ENCODE data around the gene RARRES2.

The RARRES2 gene

GRCh38 chr7:150358988-150359621 lies 17.7 kb upstream of the RARRES2 start:
- Histone ChIP-seq H3K27me3 (ENCODE audit: insufficient read depth, poor library complexity, severe bottlenecking) (no peaks in the 10 kb centered on the region), H3K27ac (replicated peaks) (no peak overlapping the region), H3K4me3 (replicated peaks; ENCODE audit: insufficient read depth, low read length) (no peak overlapping the region)
- DNase-seq (ENCODE audit: low read depth in 1 of 2, low spot score in 1 of 2) = no peak
- no peak for TF ChIP-seq SPI1 (IDR thresholded peaks at IDR 0.05; ENCODE audit: borderline replicate concordance, low read depth)
- TF ChIP-seq GABPA (IDR thresholded peaks at IDR 0.05; ENCODE audit: low read depth) = no peak
- no peak for TF ChIP-seq POLR2AphosphoS5 (IDR thresholded peaks at IDR 0.05; ENCODE audit: low read depth)
- TF ChIP-seq REST (IDR thresholded peaks at IDR 0.05; ENCODE audit: insufficient replicate concordance, low read depth) = no peak
- no peak for TF ChIP-seq CTCF (IDR thresholded peaks at IDR 0.05; ENCODE audit: insufficient read depth, low read length)

DNA sequence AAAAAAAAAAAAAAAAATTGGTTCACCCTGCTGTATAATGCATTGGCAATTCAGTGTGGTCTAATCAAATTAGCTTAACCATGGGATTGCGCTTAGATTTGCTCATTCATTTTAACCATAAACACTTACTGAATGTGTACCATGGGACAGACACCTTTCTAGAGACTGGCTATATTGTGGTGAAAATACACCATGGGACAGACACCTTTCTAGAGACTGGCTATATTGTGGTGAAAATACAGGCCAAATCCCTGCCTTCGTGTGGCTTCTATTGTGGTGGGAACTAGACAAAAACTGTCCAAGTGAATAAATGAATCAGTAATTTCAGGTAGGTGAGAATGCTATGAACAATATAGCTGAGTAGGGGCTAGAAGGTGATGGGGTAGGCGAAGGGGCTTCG lies 17.0 kb upstream of the RARRES2 start:
- no peak for DNase-seq (ENCODE audit: low read depth in 1 of 2, low spot score in 1 of 2)

More for the DNA sequence above, 17.0 kb upstream of the RARRES2 start:
- no peaks in the 10 kb centered on the region for H3K27me3 ChIP-seq (ENCODE audit: insufficient read depth, poor library complexity, severe bottlenecking)
- TF ChIP-seq GABPA (IDR thresholded peaks at IDR 0.05; ENCODE audit: low read depth) (no peak), CTCF (IDR thresholded peaks at IDR 0.05; ENCODE audit: insufficient read depth, low read length) (no peak), SPI1 (IDR thresholded peaks at IDR 0.05; ENCODE audit: borderline replicate concordance, low read depth) (no peak), REST (IDR thresholded peaks at IDR 0.05; ENCODE audit: insufficient replicate concordance, low read depth) (no peak), POLR2AphosphoS5 (IDR thresholded peaks at IDR 0.05; ENCODE audit: low read depth) (no peak)
- no peak overlapping the region for H3K4me3 ChIP-seq (replicated peaks; ENCODE audit: insufficient read depth, low read length)
- no peak overlapping the region for H3K27ac ChIP-seq (replicated peaks)

All from HL-60 (cell line).